PFSK-1 (cell line): ENCODE measurements around the gene THAP5.

Experiments used
- POLR2AphosphoS5 ChIP-seq: IDR thresholded peaks from 2 replicates; pipeline ENCODE4 v1.6.1; 2012; ENCODE audit warnings: low read depth, mild to moderate bottlenecking, control low read depth, low read length, moderate library complexity
- REST ChIP-seq, 2 experiments: IDR thresholded peaks; 2 replicates each; pipeline versions ENCODE4 v1.6.1 to v1.8.0; 2011 to 2012; ENCODE audit warnings: low read depth in 2 of 2, low read length in 2 of 2, control low read depth in 1 of 2, inconsistent platforms in 1 of 2, mild to moderate bottlenecking in 1 of 2, moderate library complexity in 1 of 2; ENCODE audit not compliant: insufficient read depth in 1 of 2

DNA sequence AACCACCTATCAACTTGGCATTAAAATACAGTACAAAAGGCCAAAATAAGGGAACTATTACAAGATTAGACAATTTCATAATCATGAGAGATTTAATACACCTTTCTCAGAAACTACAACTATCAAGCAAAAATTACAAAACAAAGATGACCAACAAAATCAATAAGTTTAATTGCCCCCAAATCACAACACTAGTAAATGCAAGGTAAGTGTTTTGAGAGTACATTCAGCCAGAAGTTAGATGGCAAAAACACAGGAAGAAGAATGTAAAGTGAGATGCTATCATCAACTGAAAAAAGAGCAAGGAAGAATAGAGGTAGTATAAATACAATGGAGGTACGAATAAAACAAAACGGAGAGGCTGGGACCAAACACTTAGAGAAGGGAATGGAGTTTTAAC, 46.7 kb downstream of the THAP5 start:
- no peak for TF ChIP-seq REST (IDR thresholded peaks at IDR 0.05; ENCODE audit: insufficient read depth in 1 of 2, low read depth in 2 of 2, low read length in 2 of 2)
- no peak for TF ChIP-seq POLR2AphosphoS5
